Subcutaneous adipose tissue (tissue), 4 donors: ENCODE results near the gene LRMDA. TPM values are rescaled to one million over a fixed set of nuclear protein-coding genes. Genes with fewer than 3 reads are reported as not detected.

Experiments
- total RNA-seq, 4 donors: library from RNA; depleted of rRNA; stranded (reverse); fragments of >200 nt; gene quantifications; one replicate each; pipeline ENCODE4 v1.1.0, GENCODE V29; 2016
- TF ChIP-seq, protein P1 (sequence below): fragments of 450-650 bp; IDR thresholded peaks from one replicate; pipeline ENCODE4 v1.5.1; 2016; ENCODE audit warnings: low read depth, mild to moderate bottlenecking, control low read depth, antibody characterized with exemption, moderate library complexity

The LRMDA gene
- total RNA-seq, 4 donors from 2014 or later = 17.4 to 92.1 (median 22.8) TPM

DNA sequence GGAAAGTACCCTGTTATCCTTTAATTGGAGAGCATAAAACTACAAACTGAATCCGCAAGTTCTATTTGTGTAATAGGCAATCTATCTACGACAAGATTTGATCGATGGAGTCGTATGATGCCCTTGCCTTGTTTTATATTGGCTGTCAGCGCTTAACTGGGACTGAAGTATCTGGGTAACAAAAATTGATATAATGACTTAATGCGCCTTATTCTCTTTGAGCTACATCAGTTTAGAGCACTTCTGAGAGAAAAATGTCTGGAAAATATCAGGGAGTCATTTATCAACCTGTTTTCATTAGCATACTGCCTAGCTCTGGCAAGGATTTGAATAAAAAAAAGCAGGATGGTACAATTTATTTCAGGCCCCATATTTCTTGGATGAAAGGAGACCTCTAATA is 262.1 kb downstream of the LRMDA start:
- TF ChIP-seq, protein P1, sequence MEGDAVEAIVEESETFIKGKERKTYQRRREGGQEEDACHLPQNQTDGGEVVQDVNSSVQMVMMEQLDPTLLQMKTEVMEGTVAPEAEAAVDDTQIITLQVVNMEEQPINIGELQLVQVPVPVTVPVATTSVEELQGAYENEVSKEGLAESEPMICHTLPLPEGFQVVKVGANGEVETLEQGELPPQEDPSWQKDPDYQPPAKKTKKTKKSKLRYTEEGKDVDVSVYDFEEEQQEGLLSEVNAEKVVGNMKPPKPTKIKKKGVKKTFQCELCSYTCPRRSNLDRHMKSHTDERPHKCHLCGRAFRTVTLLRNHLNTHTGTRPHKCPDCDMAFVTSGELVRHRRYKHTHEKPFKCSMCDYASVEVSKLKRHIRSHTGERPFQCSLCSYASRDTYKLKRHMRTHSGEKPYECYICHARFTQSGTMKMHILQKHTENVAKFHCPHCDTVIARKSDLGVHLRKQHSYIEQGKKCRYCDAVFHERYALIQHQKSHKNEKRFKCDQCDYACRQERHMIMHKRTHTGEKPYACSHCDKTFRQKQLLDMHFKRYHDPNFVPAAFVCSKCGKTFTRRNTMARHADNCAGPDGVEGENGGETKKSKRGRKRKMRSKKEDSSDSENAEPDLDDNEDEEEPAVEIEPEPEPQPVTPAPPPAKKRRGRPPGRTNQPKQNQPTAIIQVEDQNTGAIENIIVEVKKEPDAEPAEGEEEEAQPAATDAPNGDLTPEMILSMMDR = no peak

- TF ChIP-seq, protein P1 = no peak
These were observed 262.8 kb downstream of the LRMDA start for GRCh38 chr10:75694269-75694668.

GRCh38 chr10:75694790-75695189 is 263.4 kb downstream of the LRMDA start:
- TF ChIP-seq, protein P1 = no peak

GRCh38 chr10:75695994-75696393 is 264.6 kb downstream of the LRMDA start:
- TF ChIP-seq, protein P1 = no peak

- TF ChIP-seq, protein P1 = no peak
These were observed 265.1 kb downstream of the LRMDA start for GRCh38 chr10:75696536-75696935.

- TF ChIP-seq, protein P1 = no peak
These were observed 271.9 kb downstream of the LRMDA start for GRCh38 chr10:75703191-75703854.

- TF ChIP-seq, protein P1 = no peak
These were observed 274.0 kb downstream of the LRMDA start for GRCh38 chr10:75705426-75705825.
